ENCODE measurements around the gene ZNF236.
"Not testable (repeated sequence)": the region's sequence is repeated elsewhere in the genome, so short reads cannot be mapped to it uniquely, and the experiment has no call there.

ZNF236 gene

DNA sequence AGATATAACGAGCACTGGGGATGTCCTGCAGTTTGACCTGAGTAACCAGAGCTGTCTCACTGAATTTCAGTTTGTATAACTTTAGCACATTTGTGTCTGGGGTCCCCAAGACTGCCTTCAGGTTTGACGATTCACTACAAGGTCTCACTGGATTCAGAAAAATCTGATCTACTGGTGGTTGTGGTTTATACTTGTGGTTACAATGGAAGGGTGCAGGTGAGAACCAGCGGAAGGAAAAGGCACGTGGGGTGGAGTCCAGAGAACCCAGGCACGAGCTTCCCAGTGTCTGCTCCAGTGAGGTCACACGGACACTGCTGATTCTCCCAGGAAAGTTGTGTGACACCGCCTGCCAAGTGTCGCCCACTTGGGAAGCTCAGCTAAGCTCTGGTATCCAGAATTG is 126.0 kb downstream of the ZNF236 start:
- no peak for DNase-seq (ENCODE audit: low read depth in 2 of 2)

DNA sequence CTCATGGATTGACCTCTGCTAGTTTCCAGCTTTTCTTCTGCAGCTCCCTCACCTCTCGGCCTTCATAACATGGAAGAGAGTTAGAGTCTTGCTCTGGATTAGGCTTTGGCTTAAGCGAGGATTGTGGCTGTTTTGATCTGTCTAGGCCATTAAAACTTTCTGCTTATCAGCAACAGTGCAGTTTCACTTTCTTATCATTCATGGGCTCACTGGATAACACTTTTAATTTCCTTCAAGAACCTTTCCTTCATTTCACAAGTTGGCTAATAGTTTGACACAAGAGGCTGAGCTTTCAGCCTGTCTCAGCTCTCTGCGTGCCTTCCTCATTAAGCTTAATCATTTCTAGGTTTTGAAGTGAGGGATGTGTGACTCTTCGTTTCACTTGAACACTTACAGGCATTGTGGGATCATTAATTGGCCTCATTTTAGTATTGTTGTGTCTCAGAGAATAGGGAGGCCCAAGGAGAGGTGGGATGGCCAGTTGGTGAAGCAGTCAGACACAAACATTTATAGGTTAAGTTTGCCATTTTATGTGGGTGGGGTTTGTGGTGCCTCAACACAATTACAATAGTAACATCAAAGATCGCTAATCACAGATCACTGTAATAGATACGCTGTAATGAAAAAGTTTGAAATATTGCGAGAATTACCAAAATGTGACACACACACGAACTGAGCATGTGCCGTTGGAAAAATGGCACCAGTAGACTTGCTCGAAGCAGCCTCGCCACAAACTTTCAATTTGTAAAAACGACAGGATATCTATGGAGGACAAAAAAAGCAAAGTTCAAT is 129.3 kb downstream of the ZNF236 start:
- DNase-seq (ENCODE audit: low read depth in 2 of 2) = no peak

DNA sequence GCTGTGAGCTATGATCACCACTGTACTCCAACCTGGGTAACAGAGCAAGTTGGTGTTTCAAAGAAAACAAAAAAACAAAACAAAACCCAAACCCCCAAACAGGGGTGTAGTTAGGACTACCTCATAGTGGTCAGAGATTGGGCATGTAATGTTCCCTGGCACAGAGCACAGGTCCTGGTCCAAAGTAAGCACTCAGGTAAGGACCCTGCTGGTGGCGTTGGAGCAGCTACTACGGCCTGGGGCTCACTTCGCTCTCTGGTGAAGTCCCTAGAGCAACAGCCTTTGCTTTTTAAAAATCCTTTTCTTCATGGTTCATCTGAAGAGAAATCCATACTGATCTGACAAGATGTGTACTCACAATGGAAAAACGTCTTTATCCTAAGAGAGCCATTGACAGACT is 130.4 kb downstream of the ZNF236 start:
- no peak for DNase-seq (ENCODE audit: low read depth in 2 of 2)

DNA sequence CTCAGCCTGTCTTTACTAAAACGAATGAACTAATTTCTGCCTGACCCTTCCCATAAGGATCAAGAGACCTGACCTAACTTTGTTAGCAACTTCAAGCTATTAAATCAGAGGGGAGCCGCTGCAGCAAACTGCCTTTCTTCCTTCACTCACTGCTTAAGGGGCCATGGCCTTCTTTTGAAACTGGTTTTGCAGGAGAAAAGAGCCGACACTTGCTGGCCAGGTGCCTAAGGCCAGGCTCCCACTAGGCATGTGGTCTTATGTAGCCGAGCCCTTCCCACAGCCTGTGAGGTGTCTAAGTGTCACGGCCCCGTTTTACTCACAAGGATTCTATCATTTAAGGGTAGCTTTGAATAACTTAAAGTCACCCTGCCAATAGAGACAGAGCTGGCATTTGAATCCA is 130.8 kb downstream of the ZNF236 start:
- no peak for DNase-seq (ENCODE audit: low read depth in 2 of 2)

DNA sequence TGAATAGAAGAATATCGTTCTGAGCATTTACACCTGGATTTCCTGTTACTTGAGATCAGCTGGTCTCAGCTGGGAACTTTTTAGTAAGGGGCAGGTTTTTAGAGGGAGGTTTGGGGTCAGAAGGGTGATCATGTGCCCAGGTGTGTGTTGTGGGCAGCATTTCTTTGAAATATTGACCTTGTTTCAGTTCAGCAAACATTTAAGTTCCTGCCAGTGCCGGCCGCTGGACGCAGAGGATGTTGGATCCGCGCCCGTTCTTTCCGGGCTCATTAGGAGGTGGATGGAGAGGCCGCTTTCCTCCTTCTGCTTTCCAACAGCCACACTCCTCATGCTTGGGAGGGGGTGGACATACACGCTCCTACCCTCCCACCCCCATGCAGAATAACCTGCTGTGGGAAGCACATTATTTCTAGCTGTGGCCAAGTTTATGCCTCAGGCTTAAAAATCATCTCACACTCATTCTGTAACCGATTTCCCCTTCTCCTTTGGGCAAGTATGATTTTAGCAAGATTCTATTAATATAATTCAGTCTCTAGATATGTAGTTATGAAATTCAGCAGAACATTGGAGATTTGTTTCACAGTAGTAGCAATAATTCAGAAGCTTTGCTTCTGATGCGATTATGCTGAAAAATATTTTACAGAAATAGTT is 131.4 kb downstream of the ZNF236 start:
- no peak for DNase-seq (ENCODE audit: low read depth in 2 of 2)

DNA sequence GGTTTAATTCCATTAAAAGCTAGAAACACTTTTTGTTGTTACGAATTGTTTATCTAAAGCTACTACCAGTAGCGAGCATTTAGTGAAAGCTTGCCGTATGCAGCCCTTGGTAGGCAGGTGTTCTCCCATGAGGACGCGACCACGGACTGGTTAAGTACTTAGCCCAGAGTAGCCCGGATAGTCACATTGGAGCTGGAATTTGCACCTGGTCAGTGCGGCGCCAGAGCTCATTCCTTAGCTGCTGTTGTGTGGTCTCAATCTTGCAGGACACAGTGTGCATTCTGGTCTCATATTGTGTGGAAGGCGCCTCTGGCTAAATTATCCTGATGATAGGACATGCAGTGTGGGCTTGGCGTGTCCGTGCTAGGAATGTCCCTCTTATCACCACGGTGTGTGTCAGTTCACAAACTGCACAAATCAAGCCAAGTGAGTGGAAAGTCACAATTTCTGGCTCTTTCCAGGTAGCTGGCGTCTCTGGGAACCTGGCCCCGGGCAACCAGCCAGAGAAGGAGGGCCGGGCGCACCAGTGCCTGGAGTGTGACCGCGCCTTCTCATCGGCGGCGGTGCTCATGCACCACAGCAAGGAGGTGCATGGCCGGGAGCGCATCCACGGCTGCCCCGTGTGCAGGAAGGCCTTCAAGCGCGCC is 133.3 kb downstream of the ZNF236 start:
- DNase-seq (ENCODE audit: low read depth in 2 of 2) = no peak

DNA sequence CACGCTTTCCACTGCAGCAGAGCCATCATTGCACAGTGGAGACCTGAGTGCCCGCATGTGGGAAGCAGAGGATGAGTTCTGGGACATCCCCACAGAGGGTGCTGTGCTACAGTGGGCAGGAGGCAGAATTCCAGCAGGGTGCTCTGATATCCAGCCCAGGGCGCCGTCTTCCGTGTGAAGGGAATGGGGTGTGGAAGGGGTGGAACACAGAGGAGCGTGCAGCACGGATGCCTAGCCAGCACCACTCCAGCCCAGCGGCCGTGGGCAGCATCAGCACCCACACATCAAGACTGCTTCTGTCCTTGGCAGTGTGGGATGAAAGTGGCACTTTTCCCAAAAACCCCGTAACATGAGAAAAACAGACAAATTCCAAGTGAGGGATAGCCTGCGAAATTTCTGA is 134.3 kb downstream of the ZNF236 start:
- DNase-seq (ENCODE audit: low read depth in 2 of 2) = no peak

DNA sequence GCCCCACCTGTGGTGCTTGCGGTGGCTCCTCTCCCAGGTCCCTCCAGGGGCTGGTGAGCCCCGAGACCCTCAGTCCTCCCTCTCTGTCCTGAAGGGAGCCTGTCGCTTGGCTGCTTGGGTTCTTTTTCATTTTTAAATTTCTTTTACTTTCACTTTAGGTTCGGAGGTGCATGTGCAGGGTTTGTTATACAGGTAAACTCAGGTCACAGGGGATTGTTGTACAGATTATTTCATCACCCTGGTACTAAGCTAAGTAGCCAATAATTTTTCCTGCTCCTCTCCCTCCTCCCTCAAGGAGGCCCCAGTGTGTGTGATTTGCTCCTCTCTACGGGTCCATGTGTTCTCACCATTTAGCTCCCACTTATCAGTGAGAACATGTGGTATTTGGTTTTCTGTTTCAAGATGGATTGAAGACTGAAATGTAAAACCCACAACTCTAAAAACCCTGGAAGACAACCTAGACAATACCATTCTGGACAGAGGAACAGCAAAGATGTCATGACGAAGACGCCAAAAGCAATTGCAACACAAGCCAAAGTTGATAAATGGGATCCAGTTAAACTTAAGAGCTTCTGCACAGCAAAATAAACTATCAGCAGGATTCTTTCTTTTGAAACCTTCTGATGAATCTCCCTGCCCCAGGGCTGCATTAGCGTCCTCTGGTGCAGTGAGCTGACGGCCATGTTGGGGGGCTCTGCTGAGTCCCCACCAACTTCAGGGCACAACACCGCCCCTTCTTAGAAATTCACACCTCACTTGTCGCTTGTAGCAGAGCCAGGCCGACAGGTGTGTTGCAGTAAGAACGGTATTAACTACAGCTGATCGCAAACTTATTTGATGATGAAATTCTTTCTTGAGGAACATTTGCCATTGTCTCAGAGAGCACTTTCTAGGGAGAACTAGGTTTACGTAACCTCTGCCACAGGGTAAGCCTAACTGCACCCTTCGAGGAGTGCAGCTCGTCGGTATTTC is 135.3 kb downstream of the ZNF236 start:
- DNase-seq (ENCODE audit: low read depth in 2 of 2) = no peak

DNA sequence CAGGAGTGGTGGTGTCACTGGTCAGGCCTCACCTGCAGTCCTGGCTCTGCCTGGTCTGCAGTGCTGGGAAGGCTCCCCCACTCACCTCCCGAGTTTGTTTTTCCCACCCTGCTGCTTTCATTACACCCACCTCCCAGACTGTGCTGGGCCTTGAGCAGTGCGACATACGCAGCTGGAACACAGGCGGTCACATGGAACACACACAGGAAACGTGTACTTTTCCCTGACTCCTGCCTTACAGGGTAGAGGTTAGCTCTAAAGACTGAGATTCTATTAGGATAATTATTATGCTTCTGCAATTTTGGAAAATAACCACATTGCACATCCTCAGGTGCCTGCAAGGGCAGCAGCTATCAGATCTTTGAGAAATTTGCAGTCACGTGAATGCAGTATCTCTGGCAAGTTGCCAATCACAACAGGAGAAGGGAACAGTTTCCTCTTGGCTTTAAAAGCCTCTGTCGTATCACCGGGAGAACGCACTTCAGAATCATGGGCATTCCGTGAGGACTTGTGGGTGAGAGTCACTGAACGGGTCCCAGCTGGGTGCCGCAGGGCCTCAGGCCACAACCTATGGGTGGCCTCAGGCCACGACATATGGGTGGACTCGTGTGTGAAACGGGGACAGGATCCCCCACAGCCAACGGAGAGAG is 136.5 kb downstream of the ZNF236 start:
- DNase-seq (ENCODE audit: low read depth in 2 of 2) = no peak

DNA sequence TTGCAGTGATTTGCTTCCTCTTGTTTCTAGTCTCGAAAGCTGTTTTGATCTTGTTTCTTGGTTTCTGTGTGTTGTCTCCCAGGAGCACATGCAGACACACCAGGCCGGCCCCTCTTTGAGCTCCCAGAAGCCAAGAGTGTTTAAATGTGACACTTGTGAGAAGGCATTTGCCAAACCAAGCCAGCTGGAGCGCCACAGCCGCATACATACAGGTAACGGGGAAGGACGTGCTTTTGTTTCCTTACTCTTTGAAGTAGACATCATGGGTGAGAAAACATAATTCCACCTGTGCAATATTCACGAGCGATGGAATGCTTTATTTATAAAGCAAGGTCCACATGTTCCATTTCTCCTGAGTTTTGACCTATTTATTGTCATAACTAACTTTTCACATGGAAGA is 137.2 kb downstream of the ZNF236 start:
- no peak for DNase-seq (ENCODE audit: low read depth in 2 of 2)

DNA sequence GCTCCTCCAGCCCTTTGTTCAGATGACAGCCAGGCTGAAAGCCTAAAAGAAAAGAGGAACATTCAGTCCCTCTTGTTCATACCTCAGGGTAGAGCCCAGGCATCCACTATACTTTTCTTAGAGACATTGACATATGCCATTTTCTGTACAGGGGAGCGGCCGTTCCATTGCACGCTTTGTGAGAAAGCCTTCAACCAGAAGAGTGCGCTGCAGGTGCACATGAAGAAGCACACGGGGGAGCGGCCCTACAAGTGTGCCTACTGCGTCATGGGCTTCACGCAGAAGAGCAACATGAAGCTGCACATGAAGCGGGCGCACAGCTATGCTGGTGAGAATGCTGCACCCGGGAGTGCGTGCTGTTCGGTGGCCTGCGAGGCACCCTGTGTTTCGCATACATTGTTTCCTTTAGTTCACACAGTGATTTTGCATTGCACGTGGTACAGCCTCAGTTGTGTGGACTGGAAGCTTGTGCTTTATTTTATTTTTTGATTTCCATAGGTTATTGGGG is 138.2 kb downstream of the ZNF236 start:
- no peak for DNase-seq (ENCODE audit: low read depth in 2 of 2)

DNA sequence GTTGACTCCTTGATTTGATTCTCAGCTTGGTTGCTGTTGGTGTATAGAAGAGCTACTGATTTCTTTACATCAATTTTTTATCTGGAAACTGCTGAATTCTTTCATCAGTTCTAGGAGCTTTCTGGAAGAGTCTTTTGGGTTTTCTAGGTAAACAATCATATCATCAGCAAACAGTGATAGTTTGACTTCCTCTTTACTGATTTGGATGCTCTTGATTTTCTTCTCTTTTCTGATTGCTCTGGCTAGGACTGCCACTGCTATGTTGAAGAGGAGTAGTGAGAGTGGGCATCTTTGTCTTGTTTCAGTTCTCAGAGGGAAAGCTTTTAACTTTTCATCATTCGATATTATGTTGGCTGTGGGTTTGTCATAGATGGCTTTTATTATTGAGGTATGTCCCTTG is 140.5 kb downstream of the ZNF236 start:
- DNase-seq (ENCODE audit: low read depth in 2 of 2) = no peak

DNA sequence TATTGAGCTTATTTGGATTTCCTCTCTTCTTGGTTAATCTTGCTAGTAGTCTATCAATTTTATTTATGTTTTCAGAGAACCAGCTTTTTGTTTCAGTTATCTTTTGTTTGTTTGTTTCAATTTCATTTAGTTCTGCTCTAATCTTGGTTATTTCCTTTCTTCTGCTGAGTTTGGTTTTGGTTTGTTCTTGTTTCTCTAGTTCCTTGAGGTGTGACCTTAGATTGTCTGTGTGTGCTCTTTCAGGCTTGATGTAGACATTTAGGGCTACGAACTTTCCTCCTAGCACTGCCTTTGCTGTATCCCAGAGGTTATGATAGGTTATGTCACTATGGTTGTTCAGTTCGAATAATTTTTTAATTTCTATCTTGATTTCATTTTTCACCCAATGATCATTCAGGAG is 141.6 kb downstream of the ZNF236 start:
- DNase-seq (ENCODE audit: low read depth in 2 of 2) = no peak

DNA sequence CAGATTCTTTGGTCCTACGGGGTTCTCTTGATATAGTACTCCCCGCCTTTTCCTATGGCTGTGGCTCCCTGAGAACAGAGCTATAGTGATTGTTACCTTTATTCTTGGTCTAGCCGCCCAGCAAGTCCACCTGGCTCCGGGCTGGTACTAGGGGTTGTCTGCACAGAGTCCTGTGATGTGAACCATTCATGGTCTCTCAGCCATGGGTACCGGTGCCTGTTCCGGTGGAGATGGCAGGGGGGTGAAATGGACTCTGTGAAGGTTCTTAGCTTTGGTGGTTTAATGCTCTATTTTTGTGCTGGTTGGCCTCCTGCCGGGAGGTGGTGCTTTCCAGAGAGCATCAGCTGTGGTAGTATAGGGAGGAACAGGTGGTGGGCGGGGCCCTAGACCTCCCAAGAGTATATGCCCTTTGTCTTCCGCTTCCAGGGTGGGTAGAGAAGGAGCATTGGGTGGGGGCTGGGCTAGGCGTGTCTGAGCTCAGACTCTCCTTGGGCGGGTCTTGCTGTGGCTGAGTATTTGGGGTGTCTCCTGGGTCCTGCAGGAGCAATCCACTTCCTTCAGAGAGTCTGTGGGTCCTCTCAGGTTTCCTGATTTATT is 143.3 kb downstream of the ZNF236 start:
- not testable (repeated sequence) for DNase-seq (ENCODE audit: low read depth in 2 of 2)

DNA sequence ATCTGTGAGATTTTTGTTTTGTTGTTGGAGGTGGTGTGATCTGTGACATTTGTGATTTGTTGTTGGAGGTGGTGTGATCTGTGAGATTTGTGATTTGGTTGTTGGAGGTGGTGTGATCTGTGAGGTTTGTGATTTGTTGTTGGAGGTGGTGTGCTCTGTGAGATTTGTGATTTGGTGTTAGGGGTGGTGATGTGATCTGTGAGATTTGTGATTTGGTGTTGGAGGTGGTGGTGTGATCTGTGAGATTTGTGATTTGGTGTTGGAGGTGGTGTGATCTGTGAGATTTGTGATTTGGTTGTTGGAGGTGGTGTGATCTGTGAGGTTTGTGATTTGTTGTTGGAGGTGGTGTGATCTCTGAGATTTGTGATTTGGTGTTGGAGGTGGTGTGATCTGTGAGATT is 144.9 kb downstream of the ZNF236 start:
- not testable (repeated sequence) for DNase-seq (ENCODE audit: low read depth in 2 of 2)

DNA sequence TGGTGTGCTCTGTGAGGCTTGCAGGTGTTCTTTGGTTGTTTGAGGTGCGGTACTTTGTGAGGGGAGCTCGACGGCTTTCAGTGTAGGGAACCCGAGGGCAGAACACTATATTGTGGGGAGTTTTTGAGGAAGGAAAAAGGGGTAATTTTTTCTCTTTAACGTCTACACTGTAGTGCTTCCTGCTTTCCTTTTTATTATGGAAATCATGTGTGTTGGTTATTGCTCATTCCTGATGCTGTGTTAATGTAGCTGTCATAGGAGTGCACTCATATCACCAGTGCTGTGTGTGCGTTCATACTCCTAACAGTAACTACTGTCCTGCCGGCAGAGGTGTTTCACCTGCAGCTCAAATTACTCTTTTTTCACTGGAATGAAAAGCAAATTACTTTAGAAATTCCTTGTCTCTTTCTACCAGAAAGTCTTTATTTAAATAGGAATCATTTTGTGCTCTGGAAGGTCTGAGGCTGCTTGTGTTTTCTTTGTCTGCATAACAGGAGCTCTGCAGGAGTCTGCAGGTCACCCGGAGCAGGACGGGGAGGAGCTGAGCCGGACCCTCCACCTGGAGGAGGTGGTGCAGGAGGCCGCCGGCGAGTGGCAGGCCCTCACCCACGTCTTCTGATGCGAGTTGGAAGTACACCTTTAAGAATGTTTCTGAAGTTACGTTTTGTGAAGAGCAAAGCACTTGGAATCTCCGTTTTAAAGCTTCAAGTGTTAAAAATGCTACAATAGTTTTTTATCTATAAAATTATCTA is 145.5 kb downstream of the ZNF236 start:
- no peak for DNase-seq (ENCODE audit: low read depth in 2 of 2)

DNA sequence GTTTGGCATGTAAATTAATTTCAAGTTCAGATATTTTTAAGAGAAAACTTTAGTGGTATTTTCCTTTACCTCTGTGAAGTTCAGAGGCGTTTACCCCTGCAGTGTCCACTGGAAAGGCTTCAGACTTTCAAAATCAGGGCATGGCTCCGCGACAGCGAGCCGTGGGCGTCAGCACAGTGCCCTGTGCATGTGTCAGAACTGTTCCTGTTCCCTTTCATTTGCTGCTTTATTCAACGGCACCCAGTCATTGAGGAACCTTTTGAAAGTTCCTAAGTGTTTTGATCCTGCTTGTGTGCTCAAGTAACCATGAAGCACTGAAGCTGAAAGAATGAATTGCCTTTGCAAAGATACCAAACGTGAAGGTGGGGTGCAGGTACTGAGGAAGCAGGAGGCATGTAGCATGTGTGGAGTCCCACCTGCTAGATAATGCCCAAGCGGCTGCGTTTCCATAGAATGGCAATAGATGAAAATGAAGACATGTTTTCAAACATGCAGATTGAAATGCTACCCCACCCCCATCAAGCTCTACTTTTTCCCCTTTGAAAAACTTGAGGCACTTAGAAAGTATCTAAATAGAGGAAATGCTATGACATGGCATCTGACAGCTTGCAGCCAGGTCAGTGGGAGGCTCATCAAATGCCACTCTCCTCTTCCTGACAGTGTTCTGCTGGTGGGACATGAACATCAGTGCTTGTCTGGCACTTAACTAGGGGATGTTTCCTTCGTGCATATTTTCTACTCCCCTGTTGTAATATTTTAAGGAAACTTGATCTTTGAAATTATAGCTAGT is 148.6 kb downstream of the ZNF236 start:
- no peak for DNase-seq (ENCODE audit: low read depth in 2 of 2)

DNA sequence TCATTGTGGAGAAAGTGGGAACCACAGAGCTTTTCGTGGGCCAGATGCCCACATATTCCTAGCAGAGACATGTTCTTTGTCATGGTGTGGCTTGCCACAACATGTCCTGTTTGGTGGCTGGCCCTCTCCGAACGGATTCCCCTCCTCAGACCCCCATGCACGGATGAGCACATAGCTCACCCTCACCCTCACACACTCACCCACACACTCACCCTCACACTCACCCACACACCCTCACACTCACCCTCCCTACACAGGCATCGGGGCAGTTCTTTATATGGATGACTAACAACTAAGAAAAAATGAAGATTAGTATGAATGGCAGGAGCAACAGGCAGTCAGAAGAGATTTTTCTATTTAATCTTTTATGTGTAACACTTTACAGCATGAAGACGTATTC is 149.9 kb downstream of the ZNF236 start:
- DNase-seq (ENCODE audit: low read depth in 2 of 2) = no peak

DNA sequence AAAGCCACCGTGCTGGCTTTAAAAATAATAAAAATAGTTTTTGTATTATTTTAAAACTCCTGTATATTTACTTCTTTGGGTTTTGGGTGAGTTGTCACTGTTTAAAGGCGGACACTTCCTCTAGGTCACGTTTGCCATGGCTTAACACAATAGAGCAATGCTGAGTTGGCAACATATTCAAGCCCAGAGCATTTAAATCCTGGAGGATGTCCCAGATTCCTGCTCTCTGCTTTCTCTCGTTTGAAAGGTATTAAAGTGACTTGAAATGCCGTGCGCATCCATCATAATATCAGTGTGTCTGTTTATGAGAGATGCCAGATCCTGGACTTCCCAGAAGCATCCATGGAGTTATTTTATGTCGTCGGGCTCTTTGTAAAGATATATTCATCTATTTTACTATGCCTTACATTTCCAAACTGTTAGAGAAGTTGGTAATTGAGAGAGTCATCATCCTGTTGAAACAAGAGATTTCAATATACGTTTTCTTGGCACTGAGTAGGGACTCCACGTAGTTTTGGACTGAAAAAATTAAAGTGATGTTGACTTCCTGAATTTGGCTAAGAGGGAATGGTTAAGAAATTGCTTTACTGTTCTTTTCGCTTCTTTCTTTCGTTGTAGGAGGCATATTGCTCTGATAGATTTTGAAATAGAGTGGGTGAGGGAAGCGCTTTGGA is 150.6 kb downstream of the ZNF236 start:
- no peak for DNase-seq (ENCODE audit: low read depth in 2 of 2)

Measured in stimulated activated CD4-positive, alpha-beta T cell treated with anti-CD3 and anti-CD28 coated beads, Interleukin-1b, Interleukin-23, amount 100 ng/mL, for 1 hour (primary cell).